HPDE6-E6E7 (cell line): ENCODE results near the gene B3GAT3.
"Not testable (repeated sequence)": the region's sequence is repeated elsewhere in the genome, so short reads cannot be mapped to it uniquely, and the experiment has no call there.

Source experiments
- DNase-seq: peaks from one replicate; pipeline ENCODE4 v3.0.0; 2011; ENCODE audit warnings: missing footprints; ENCODE audit errors: extremely low spot score

The B3GAT3 gene

DNA sequence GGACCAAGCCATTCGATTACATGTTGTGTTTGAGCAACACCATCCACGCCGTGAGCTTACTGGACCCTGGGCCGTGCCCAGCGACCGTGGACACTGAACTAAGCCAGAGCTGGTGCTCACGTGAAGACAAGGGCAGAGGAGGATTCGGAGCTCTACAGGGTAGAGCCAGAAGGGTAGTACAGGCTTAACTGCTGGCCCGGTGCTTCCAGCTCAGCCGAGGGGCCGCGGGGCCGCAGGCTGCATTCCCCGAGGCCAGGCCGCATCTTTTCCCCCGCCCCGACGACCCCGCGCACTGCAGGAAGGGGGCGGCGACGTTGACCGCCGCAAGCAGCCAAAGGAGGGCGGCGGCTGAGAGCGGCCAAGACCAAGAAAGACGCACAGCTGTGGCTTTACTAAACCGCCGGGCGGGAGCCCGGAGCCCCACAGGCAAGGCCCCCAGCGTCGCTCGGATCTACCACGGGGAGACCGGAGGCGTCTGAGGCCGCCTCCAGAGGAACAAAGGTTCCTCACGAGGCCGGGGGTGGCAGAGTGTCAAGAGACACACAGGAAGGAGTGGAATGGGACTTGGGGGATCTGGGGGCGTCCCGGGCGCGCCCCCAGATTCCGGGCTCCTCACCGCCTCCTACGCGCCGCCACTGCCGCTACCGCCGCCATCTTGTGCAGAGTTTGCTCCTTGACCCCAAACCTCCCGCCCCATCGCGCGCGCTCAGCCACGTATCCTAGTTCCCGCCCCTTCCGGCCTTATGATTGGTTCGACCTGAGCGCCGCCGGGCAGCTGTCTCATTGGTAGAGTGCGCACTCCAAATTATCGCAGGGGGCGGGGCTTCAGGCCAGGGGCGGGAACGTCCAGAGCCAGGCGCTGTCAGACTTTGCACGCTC lies 24.4 kb upstream of the B3GAT3 start, which contains the start of gene GANAB:
Gene GANAB (minus strand): TSS at position 668 of the 879 bp plus-strand sequence. CDS start 14 bp downstream, at position 654.
- DNase-seq, result peak; percentile 100

GRCh38 chr11:62645671-62645945 lies 23.8 kb upstream of the B3GAT3 start:
- no peak for DNase-seq

DNA sequence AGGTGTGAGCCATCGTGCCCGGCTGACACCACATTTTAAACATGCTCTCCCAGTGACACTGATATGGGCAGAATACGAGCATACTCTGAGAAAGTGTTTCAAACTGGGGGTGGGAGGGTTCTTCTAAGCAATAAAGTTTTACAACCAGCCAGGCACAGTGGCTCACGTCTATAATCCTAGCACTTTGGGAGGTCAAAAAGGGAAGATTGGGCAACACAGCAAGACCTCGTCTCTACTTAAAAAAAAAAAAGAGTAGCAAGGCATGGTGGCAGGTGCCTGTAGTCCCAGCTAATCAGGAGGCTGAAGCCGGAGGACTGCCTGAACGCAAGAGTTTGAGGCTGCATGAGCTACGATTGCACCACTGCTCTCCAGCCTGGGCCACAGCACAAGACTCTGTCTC lies 22.4 kb upstream of the B3GAT3 start:
- no peak for DNase-seq

DNA sequence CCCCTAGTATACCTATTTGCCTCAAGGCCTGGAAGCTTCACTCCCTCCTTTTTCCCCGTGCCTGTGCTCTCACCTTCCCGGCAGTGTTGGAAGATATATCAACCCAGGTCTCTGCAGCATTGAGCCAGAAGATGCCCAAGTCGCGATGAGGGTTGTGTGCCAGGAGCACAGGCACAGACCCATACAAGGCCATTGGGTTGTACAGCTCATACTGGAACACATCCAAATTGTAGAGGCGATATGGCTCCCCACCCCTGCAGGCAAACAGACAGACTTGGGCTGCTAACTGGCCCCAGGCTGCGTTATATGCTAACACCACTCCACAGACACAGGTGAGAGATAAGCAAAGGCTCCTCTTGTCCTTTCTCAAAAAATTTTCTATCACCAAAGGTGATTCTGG lies 10.7 kb upstream of the B3GAT3 start:
- DNase-seq, result no peak

DNA sequence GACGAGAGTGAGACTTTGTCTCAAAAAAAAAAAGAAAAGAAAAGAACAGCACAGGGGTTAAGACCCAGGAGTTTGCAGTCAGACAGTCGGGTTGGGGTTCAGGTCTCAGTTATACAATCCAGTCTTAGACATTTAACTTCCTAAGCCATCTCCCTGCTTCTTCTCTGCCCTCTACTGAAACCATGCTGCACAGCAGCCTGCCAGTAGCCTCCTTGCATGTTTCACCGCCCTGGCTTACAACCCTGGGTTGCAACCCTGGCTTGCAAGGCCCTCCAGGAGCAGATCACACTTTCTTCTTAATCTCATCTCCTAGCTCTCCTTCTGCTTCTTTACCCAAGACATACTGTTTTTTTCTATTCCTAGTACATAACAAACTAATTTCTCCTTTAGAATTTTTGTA lies 5.9 kb upstream of the B3GAT3 start:
- no peak for DNase-seq

- DNase-seq, result no peak
Observed at GRCh38 chr11:62622476-62623089, 797 bp upstream of the B3GAT3 start.

DNA sequence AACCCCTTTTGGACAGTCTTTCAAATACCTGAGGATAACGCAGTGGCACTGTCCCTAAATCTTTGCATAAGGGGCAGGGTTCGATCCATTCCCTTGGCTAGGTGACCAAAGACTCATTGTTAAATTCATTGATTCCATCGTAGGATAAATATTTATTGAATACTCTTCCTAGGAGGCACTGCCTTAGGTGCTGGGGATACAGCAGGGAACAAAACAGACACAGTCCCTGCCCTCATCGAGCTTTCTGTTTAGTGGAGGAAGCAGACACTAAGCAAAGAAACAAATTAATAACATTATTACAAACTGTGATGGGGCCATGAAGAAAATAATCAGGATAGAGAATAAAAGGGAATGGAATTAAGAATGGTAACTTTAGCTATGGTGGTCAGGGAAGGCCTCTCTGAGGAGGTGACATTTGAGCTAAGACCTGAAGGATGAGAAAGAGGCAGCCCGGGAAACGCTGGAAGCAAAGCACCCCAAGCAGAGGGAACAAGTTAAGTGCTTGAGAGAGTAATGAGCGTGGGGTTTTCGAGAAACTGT lies 689 bp downstream of the B3GAT3 start:
- DNase-seq, result no peak

GRCh38 chr11:62616957-62617356 lies 4.8 kb downstream of the B3GAT3 start:
- DNase-seq, result not testable (repeated sequence)

- no peak for DNase-seq
Observed at GRCh38 chr11:62615521-62615920, 6.3 kb downstream of the B3GAT3 start.

GRCh38 chr11:62614275-62614674 lies 7.5 kb downstream of the B3GAT3 start:
- DNase-seq, result peak; percentile 58

DNA sequence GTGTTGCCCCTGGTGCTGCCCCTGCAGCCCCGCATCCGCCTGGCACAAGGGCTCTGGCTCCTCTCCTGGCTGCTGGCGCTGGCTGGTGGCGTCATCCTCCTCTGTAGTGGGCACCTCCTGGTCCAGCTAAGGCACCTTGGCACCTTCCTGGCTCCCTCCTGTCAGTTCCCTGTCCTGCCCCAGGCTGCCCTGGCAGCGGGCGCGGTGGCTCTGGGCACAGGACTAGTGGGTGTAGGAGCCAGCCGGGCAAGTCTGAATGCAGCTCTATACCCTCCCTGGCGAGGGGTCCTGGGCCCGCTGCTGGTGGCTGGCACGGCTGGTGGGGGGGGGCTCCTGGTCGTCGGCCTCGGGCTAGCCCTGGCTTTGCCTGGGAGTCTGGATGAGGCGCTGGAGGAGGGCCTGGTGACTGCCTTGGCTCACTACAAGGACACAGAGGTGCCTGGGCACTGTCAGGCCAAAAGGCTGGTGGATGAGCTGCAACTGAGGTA lies 8.5 kb downstream of the B3GAT3 start:
- DNase-seq, result no peak

GRCh38 chr11:62612366-62613290 lies 9.2 kb downstream of the B3GAT3 start, which contains the start of the genes EML3 and ROM1:
Gene EML3 (minus strand): TSS chr11:62612775. CDS start chr11:62612457, 318 bp downstream.
Gene ROM1 (plus strand): TSS chr11:62613257. CDS start chr11:62613282, 25 bp downstream.
- DNase-seq, result peak; percentile 71

DNA sequence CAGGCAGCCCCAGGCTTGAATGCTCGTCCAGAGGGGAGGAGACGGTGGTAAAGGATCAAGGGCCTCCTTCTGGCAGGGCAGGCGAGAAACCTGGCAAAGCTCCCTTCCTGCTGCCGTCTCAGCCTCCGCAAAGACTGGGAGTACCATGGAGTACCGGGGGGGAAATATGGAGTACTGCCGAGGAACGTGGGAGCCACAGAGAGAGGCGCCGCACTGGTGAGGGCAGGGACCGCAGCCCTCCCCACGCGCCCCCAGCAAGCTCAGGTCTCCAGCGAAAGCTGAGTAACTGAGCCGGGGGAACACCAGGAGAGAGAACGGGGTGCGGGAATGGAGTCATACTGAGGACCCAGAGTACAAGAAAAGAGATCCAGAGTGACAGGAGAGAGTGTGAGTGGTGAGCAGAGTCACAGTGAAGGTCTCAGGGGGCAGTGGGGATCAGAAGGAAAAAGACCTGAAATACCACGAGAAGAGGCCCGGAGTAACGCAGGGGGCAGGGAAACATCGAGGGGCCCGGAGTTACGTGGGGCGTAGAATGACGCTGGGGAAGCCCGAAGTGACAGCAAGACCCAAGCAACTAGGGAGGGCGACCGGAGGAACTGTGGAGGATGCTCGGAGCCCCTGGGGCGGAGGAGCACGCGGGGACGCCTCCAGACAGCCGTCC lies 10.0 kb downstream of the B3GAT3 start:
- DNase-seq, result no peak

GRCh38 chr11:62610814-62611704 lies 10.7 kb downstream of the B3GAT3 start:
- DNase-seq, result no peak

DNA sequence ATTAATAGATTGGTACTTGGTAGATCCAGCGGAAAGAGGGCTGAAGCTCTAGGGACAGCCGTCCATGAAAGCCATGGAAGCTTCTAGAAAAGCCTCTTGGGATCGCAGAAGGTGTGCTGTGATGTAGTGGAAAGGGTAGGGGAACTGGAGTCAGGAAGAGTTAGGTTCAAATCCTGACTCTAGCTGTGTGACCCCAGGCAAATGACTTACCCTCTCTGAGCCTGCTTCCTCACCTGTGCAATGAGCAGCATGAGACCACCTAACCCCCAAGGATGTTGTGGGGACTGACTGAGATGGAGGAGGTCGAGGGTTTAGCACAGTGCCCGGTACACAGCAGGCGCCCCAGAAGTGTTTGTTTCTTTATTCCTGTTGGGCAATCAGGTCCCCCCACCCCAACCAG lies 11.4 kb downstream of the B3GAT3 start:
- no peak for DNase-seq

- DNase-seq, result no peak
Observed at GRCh38 chr11:62608776-62609175, 13.0 kb downstream of the B3GAT3 start.

DNA sequence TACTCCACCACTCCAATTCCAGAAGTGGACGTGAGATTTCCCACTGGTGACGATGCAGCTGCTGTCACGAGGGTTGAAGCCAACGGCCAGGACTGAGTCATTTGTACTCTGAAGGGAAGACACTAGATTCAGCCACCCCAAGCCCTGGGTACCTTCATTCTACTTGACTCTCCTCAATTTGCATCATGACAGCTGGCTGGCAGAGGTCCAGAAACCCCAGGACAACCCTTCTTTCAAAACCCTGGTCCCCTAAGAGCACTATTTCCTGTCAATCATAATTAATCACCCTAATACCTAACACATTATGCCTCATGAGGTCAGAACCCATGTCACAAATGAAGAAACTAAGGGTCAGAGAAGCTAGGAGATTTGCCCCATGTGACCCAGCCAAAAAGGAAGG lies 14.1 kb downstream of the B3GAT3 start:
- DNase-seq, result no peak

DNA sequence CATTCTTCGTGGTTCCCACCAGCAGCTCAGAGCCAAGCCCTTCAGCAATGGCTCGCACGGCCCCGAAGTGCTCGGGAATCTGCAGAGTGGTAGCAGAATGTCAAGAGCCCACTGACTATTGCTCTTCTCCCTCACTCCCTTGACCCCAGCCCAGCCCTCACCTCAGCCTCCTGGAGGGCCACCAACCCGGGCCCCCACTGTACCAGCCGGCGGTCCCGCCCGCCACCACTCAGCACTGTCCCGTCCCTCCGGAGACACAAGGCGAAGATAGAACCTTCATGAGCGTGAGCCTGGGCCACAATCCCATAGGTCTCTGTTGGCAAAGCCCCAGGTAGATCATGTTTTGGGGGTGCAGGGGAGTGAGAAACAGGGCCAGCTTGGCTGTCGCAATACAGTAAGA lies 15.9 kb downstream of the B3GAT3 start:
- no peak for DNase-seq

DNA sequence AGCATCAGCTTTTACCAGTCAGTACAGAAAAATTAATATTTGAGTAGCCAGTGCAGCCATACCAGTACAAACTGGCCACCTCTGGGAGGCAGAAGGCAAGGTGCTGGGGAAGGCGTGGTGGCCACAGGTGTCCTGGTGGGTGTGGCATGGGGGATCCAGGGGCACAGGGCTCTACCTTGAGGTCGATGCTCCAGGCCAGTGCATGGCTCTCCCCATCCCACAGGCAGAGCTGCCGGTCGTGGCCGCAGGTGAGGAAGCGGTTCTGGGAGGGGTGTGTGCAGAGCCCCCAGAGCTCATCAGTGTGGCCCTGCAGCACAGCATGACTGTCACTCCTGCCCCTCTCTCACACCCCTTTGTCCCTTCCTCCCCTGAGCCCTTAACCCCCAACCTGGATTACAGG lies 16.3 kb downstream of the B3GAT3 start:
- DNase-seq, result no peak
